LNCaP clone FGC (cell line): ENCODE data around the gene PRRC2C.
"Not testable (repeated sequence)": the region's sequence is repeated elsewhere in the genome, so short reads cannot be mapped to it uniquely, and the experiment has no call there.

Experiments used
- DNase-seq: peaks from one replicate; pipeline ENCODE4 v3.0.0-alpha.2; 2011; ENCODE audit warnings: low read depth
- H3K4me3 ChIP-seq: 2 replicates; pipeline ENCODE4 v1.5.1; 2011; ENCODE audit warnings: mild to moderate bottlenecking, low read depth, low read length, control low read depth
- TF ChIP-seq, protein P1 (sequence below): IDR thresholded peaks from 2 replicates; pipeline ENCODE4 v1.5.1; 2012; ENCODE audit warnings: mild to moderate bottlenecking; ENCODE audit not compliant: control insufficient read depth, insufficient read depth; ENCODE audit errors: extremely low read depth

Gene PRRC2C

GRCh38 chr1:171550050-171550449, 64.7 kb downstream of the PRRC2C start:
- no peak for DNase-seq
- TF ChIP-seq, protein P1, sequence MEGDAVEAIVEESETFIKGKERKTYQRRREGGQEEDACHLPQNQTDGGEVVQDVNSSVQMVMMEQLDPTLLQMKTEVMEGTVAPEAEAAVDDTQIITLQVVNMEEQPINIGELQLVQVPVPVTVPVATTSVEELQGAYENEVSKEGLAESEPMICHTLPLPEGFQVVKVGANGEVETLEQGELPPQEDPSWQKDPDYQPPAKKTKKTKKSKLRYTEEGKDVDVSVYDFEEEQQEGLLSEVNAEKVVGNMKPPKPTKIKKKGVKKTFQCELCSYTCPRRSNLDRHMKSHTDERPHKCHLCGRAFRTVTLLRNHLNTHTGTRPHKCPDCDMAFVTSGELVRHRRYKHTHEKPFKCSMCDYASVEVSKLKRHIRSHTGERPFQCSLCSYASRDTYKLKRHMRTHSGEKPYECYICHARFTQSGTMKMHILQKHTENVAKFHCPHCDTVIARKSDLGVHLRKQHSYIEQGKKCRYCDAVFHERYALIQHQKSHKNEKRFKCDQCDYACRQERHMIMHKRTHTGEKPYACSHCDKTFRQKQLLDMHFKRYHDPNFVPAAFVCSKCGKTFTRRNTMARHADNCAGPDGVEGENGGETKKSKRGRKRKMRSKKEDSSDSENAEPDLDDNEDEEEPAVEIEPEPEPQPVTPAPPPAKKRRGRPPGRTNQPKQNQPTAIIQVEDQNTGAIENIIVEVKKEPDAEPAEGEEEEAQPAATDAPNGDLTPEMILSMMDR, result no peak
- H3K4me3 ChIP-seq, result no peak overlapping the region

DNA sequence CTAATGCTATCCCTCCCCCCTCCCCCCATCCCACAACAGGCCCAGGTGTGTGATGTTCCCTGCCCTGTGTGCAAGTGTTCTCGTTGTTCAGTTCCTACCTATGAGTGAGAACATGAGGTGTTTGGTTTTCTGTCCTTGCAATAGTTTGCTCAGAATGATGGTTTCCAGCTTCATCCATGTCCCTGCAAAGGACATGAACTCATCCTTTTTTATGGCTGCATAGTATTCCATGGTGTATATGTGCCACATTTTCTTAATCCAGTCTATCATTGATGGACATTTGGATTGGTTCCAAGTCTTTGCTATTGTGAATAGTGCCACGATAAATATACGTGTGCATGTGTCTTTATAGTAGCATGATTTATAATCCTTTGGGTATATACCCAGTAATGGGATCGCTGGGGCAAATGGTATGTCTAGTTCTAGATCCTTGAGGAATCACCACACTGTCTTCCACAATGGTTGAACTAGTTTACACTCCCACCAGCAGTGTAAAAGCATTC, 65.3 kb downstream of the PRRC2C start:
- not testable (repeated sequence) for DNase-seq, H3K4me3 ChIP-seq

GRCh38 chr1:171553960-171554359, 68.6 kb downstream of the PRRC2C start:
- not testable (repeated sequence) for DNase-seq, H3K4me3 ChIP-seq

- TF ChIP-seq, protein P1, result no peak
- no peak overlapping the region for H3K4me3 ChIP-seq
These were observed 78.3 kb downstream of the PRRC2C start for GRCh38 chr1:171563675-171564074.

GRCh38 chr1:171566467-171566866, 81.1 kb downstream of the PRRC2C start:
- TF ChIP-seq, protein P1, result peak; percentile 65
- no peak overlapping the region for H3K4me3 ChIP-seq
- DNase-seq, result peak; percentile 87

More at GRCh38 chr1:171563675-171564074, 78.3 kb downstream of the PRRC2C start:
- no peak for DNase-seq

DNA sequence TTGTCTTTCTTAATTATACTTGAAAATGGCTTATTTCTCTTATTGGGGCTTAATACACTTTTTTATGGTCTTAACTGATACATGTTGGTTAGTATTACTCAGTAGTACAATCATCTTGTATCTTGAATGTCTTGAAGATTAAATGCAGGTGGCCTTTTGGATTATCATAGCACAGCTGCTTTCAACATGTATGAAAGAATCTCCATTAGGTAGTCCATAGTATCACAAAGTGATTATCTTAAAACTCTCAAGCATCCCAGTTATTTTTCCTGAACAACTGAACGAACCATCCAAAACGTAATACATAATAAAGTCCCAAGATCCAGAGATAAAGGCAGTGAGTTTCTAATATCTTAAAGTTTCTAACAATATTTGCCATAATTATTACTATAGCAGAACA, 85.0 kb downstream of the PRRC2C start:
- TF ChIP-seq, protein P1, result no peak
- no peak for DNase-seq
- no peak overlapping the region for H3K4me3 ChIP-seq

DNA sequence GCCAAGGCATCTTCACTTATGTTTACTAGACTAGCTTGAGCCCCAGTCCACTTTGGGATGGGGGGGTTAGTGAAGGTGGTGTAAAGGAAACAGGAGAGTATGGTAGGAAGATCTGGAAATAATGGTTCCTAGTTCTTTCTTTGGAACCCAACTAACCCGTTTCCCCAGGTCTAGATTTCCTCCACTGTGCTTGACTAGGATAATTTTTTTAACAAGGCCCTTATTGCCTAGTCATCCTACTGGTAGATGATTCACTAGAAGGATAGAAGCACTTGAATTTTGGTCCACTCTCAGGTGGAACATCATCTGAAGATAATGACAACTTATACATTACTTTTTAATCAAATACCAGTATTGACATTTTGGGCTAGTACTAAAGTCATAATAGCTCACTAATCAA, 90.8 kb downstream of the PRRC2C start:
- TF ChIP-seq, protein P1, result no peak
- DNase-seq, result no peak
- no peak overlapping the region for H3K4me3 ChIP-seq

GRCh38 chr1:171581226-171581625, 95.9 kb downstream of the PRRC2C start:
- no peak for DNase-seq
- TF ChIP-seq, protein P1, result no peak
- no peak overlapping the region for H3K4me3 ChIP-seq
